Astrocyte of the cerebellum (primary cell): ENCODE data around the gene ECHDC3.

Source experiments
- DNase-seq: peaks from one replicate; pipeline ENCODE4 v3.0.0-alpha.2; 2011; ENCODE audit warnings: low read depth
- H3K4me3 ChIP-seq: 2 replicates; pipeline ENCODE4 v1.5.1; 2011; ENCODE audit warnings: mild to moderate bottlenecking, low read depth, low read length, moderate library complexity
- CTCF ChIP-seq: IDR thresholded peaks from 2 replicates; pipeline ENCODE4 v1.5.1; 2012; ENCODE audit warnings: low read length, low read depth, moderate library complexity, mild to moderate bottlenecking; ENCODE audit errors: missing control alignments
- in situ Hi-C: cut with HindIII; loops from 2 replicates; pipeline ENCODE4 v1.10.0; 2017; ENCODE audit warnings: low sequenced_read_pairs

Gene ECHDC3

GRCh38 chr10:11741608-11742007 lies 574 bp upstream of the ECHDC3 start:
- in situ Hi-C loops, result no loop called here
- H3K4me3 ChIP-seq, result peak overlapping the region; percentile 52
- DNase-seq, result no peak
- no peak for TF ChIP-seq CTCF

- H3K4me3 ChIP-seq, result peak overlapping the region; percentile 52
- in situ Hi-C loops, result no loop called here
- no peak for TF ChIP-seq CTCF
- no peak for DNase-seq
Measured at GRCh38 chr10:11742779-11743298, 657 bp downstream of the ECHDC3 start.

GRCh38 chr10:11743461-11744338 lies 1.5 kb downstream of the ECHDC3 start:
- in situ Hi-C loops, result no loop called here
- TF ChIP-seq CTCF, result no peak
- no peak overlapping the region for H3K4me3 ChIP-seq
- no peak for DNase-seq

- in situ Hi-C loops, result no loop called here
- no peak overlapping the region for H3K4me3 ChIP-seq
- TF ChIP-seq CTCF, result no peak
- DNase-seq, result no peak
Measured at GRCh38 chr10:11745045-11745444, 2.9 kb downstream of the ECHDC3 start.

- DNase-seq, result no peak
- in situ Hi-C loops, result no loop called here
- TF ChIP-seq CTCF, result no peak
- H3K4me3 ChIP-seq, result no peak overlapping the region
Measured at GRCh38 chr10:11746883-11747539, 4.8 kb downstream of the ECHDC3 start.

GRCh38 chr10:11748866-11749265 lies 6.7 kb downstream of the ECHDC3 start:
- no peak for TF ChIP-seq CTCF
- no peak overlapping the region for H3K4me3 ChIP-seq
- in situ Hi-C loops, result no loop called here
- DNase-seq, result no peak
